ENCODE data around the gene ENDOG.
"Not testable (repeated sequence)": the region's sequence is repeated elsewhere in the genome, so short reads cannot be mapped to it uniquely, and the experiment has no call there.

Gene ENDOG

DNA sequence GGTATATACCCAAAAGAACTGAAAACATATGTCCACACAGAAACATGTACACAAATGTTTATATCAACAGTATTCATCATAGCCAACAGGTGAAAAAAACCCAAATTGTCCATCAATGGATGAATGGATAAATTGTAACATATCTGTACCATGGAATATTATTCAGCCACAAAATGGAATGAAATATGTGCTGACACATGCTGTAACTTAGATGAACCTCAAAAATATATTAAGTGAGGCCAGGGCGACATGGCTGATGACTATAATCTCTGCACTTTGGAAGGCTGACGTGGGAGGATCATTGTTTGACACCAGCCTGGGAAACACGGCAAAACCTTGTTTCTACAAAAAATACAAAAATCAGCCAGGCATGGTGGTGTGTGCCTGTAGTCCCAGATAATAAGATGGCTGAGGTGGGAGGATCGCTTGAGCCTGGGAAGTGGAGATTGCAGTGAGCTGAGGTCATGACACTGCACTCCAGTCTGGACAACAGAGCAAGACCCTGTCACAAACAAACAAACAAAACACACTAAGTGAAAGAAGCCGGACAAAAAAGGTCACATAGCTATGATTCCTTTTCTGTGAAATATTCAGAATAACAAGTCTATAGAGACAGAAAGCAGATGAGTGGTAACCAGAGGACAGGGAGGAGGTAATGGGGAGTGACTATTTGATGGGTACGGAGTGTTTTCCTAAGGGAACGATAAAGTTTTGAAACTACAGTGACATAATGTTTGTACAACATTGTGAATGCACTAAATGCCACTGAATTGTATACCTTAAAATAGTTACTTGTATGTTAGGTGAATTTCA is 52.0 kb downstream of the ENDOG start:
- no peak for DNase-seq

DNA sequence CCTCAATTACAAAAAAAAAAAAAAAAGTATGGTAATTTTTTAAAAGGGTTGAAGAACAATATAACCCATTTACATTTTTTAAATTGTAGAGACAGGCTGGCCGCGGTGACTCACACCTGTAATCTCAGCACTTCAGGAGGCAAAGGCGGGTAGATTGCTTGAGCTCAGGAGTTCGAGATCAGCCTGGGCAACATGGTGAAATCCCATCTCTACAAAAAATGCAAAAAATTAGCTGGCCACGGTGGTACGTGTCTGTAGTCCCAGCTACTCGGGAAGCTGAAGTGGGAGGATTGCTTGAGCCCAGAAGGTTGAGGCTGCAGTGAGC is 52.6 kb downstream of the ENDOG start:
- not testable (repeated sequence) for DNase-seq
